Measurements from ENCODE around the gene REXO5. TPM values are rescaled to one million over a fixed set of nuclear protein-coding genes. Genes with fewer than 3 reads are reported as not detected.
"Not testable (repeated sequence)": the region's sequence is repeated elsewhere in the genome, so short reads cannot be mapped to it uniquely, and the experiment has no call there.

REXO5 gene
- total RNA-seq, 2 experiments from 2014 or later = 16.4 to 20.4 TPM

DNA sequence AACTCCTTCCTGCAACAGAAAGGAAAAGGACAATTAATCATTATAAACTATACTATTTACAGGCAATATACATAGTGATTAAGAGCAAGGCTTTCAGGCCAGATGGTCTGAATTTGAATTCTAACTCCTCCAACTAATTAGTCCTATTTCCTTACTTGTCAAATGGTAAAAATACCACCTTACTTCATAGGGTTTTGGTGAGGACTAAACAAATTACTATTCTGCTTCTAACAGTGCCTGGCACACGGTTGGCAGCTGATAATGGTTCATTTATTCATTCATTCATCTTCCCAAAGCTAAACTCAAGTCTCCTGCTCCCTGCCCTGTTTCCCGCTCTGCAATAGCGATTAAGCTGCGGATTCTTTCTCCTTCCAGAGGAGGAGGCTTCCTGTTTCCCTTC is 54.0 kb downstream of the REXO5 start:
- H3K9me3 Mint-ChIP-seq = no peaks in the 10 kb centered on the region
- CTCF ChIA-PET = no interaction called here
- H3K27me3 Mint-ChIP-seq = no peaks in the 10 kb centered on the region
- H3K4me3 Mint-ChIP-seq = no peak overlapping the region
- no peak for ATAC-seq
- H3K36me3 Mint-ChIP-seq (ENCODE audit: low read depth) = peaks cover 16% of the 10 kb centered on the region
- POLR2A ChIA-PET = no interaction called here
- H3K4me1 Mint-ChIP-seq (ENCODE audit: low read depth) = peaks cover 4% of the 10 kb centered on the region
- intact Hi-C loops (cut with micrococcal nuclease) = no loop called here
- TF ChIP-seq, protein P1, sequence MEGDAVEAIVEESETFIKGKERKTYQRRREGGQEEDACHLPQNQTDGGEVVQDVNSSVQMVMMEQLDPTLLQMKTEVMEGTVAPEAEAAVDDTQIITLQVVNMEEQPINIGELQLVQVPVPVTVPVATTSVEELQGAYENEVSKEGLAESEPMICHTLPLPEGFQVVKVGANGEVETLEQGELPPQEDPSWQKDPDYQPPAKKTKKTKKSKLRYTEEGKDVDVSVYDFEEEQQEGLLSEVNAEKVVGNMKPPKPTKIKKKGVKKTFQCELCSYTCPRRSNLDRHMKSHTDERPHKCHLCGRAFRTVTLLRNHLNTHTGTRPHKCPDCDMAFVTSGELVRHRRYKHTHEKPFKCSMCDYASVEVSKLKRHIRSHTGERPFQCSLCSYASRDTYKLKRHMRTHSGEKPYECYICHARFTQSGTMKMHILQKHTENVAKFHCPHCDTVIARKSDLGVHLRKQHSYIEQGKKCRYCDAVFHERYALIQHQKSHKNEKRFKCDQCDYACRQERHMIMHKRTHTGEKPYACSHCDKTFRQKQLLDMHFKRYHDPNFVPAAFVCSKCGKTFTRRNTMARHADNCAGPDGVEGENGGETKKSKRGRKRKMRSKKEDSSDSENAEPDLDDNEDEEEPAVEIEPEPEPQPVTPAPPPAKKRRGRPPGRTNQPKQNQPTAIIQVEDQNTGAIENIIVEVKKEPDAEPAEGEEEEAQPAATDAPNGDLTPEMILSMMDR (IDR thresholded peaks at IDR 0.05) = no peak
- no peak overlapping the region for H3K27ac Mint-ChIP-seq
- DNase-seq = no peak

GRCh38 chr16:20860995-20861394 is 54.7 kb downstream of the REXO5 start:
- DNase-seq; intact Hi-C loops (cut with micrococcal nuclease); H3K4me3 Mint-ChIP-seq; H3K4me1 Mint-ChIP-seq (ENCODE audit: low read depth); CTCF ChIA-PET; POLR2A ChIA-PET; H3K27me3 Mint-ChIP-seq; H3K27ac Mint-ChIP-seq; ATAC-seq; H3K9me3 Mint-ChIP-seq: not testable (repeated sequence)
- peaks cover 16% of the 10 kb centered on the region for H3K36me3 Mint-ChIP-seq (ENCODE audit: low read depth)

DNA sequence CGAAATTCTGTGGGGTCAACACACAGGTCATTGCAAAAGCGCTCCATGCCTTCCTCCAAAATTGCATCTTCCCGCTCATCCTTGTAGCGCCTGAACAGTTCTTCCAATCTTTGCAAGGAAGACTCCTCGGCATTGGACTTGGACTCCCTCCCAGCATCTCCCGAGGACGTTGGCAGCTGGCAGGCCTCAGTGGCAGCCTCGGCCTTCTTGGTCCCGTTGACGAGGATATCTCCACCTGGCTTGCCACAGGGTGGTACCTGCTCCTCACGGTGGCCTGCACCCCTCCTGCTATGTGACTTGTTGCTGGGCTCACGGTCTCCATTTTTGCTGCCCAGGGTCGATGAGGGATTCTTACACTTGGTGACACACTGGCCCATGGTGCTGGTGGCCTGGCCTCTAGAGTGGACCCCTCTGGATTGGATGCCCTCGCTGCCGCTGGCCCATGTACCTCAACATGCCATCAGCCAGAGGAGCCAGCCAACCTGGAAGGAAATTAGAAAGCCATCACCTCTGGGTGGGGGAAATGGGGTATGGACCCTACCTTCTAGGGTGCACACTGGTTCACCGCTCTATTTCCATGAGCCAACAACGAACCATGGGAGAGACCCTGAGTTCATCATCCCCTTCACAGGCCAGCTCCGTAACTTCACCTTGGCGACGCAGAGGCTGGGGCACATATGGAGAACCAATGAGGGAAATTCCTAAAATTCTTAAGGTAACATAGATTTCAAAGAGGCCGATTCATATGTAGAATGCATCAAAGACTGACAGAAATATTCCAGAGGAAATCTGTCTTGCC is 56.0 kb downstream of the REXO5 start:
- Mint-ChIP-seq H3K36me3 (ENCODE audit: low read depth) (peaks cover 16% of the 10 kb centered on the region), H3K4me1 (ENCODE audit: low read depth) (peaks cover 18% of the 10 kb centered on the region), H3K4me3 (no peak overlapping the region), H3K27ac (no peak overlapping the region), H3K9me3 (no peaks in the 10 kb centered on the region), H3K27me3 (no peaks in the 10 kb centered on the region)
- TF ChIP-seq, protein P1 (IDR thresholded peaks at IDR 0.05) = no peak
- no peak for ATAC-seq
- ChIA-PET POLR2A (no interaction called here), CTCF (no interaction called here)
- DNase-seq = no peak
- intact Hi-C loops (cut with micrococcal nuclease) = no loop called here

DNA sequence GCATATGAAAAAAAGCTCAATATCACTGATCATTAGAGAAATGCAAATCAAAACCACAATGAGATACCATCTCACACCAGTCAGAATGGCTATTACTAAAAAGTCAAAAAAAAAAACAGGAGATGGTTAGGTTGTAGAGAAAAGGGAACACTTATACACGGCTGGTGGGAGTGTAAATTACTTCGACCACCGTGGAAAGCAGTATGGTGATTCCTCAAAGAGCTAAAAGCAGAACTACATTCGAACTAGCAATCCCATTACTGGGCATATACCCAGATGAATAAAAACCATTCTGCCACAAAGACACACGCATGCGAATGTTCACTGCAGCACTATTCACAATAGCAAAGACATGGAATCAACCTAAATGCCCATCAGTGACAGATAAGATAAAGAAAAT is 58.0 kb downstream of the REXO5 start:
- ATAC-seq; intact Hi-C loops (cut with micrococcal nuclease); H3K9me3 Mint-ChIP-seq; H3K4me3 Mint-ChIP-seq; DNase-seq; H3K27ac Mint-ChIP-seq; H3K27me3 Mint-ChIP-seq: not testable (repeated sequence)
- Mint-ChIP-seq H3K36me3 (ENCODE audit: low read depth) (peaks cover 16% of the 10 kb centered on the region), H3K4me1 (ENCODE audit: low read depth) (peaks cover 18% of the 10 kb centered on the region)
- CTCF ChIA-PET = interaction anchor here (6.0 kb wide), 1 partner anchor 15 kb away, joined by 30 read pairs; no protein-coding TSS in a partner anchor
- POLR2A ChIA-PET = interaction anchor here (1.4 kb wide), 1 partner anchor 65 kb away, joined by 3 read pairs; no protein-coding TSS in a partner anchor

GRCh38 chr16:20865420-20866131 is 59.2 kb downstream of the REXO5 start:
- H3K4me1 Mint-ChIP-seq (ENCODE audit: low read depth) = peaks cover 21% of the 10 kb centered on the region
- POLR2A ChIA-PET = interaction anchor here (0.9 to 1.4 kb wide), 3 partner anchors 35 to 64 kb away, joined by 3 read pairs; partner anchors contain the start of genes DCUN1D3 and LYRM1
- H3K9me3 Mint-ChIP-seq = no peaks in the 10 kb centered on the region
- no peak overlapping the region for H3K4me3 Mint-ChIP-seq
- peak; percentile 10 for DNase-seq
- H3K27me3 Mint-ChIP-seq = no peaks in the 10 kb centered on the region
- CTCF ChIA-PET = interaction anchor here (0.7 to 6.0 kb wide), 4 partner anchors 9 to 18 kb away, joined by 3 to 30 read pairs (median 4); no protein-coding TSS in a partner anchor
- TF ChIP-seq, protein P1 (IDR thresholded peaks at IDR 0.05) = no peak
- intact Hi-C loops (cut with micrococcal nuclease) = no loop called here
- H3K27ac Mint-ChIP-seq = peak overlapping the region; percentile 73
- H3K36me3 Mint-ChIP-seq (ENCODE audit: low read depth) = peaks cover 7% of the 10 kb centered on the region
- ATAC-seq = peak; percentile 78

Measured in activated CD8-positive, alpha-beta T cell treated with anti-CD3 and anti-CD28 coated beads for 36 hours (primary cell).